ENCODE data around the gene BRCC3. TPM values are rescaled to one million over a fixed set of nuclear protein-coding genes. Genes with fewer than 3 reads are reported as not detected.

The BRCC3 gene
- total and polyA plus RNA-seq, 4 donors = 7.8 to 12.2 (median 10.1) TPM

DNA sequence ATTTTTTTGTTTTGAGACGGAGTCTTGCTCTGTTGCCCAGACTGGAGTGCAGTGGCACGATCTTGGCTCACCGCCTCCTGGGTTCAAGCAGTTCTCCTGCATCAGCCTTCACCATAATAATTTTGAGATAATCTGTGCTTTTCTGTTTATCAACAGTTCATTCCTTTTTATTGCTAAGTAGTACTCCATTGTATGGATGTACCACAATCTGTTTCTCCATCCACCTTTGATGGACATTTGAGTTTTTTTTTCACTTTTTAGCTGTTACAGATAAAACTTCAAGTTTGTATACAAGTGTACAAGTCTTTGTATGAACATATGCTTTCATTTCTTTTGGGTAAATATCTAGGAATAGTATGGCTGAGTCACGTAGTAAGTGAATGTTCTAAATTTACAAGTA is 35.6 kb upstream of the BRCC3 start:
- Histone ChIP-seq H3K9me3 (ENCODE audit: control insufficient read depth in 4 of 4, low read length in 3 of 4) (peaks cover 0 to 4% (median 0%) of the 10 kb centered on the region in 4 donors), H3K4me3 (ENCODE audit: low read depth in 1 of 3, low read length in 3 of 3) (no peak overlapping the region), H3K9ac (ENCODE audit: low read depth in 1 of 2, low read length in 2 of 2) (no peak overlapping the region), H3K4me1 (ENCODE audit: control insufficient read depth in 4 of 4, insufficient read depth in 4 of 4, low read length in 3 of 4) (no peaks in the 10 kb centered on the region), H3K36me3 (ENCODE audit: control insufficient read depth in 4 of 4, insufficient read depth in 3 of 4, low read depth in 1 of 4, low read length in 3 of 4) (peaks cover 0 to 3% (median 1%) of the 10 kb centered on the region in 4 donors), H3K27ac (ENCODE audit: low read depth in 1 of 2, low read length in 2 of 2) (no peak overlapping the region), H3K27me3 (ENCODE audit: control insufficient read depth in 4 of 4, insufficient read depth in 4 of 4, low read length in 3 of 4) (no peaks in the 10 kb centered on the region)
- TF ChIP-seq YY1 (IDR thresholded peaks at IDR 0.05) (no peak), EGR1 (IDR thresholded peaks at IDR 0.05; ENCODE audit: low read depth in 2 of 2) (no peak), HNF4A (conservative IDR thresholded peaks at IDR 0.05) (no peak), FOXA1 (IDR thresholded peaks at IDR 0.05) (no peak), RXRA (IDR thresholded peaks at IDR 0.05) (no peak), FOXA2 (IDR thresholded peaks at IDR 0.05) (no peak), JUND (IDR thresholded peaks at IDR 0.05) (no peak), TAF1 (conservative IDR thresholded peaks at IDR 0.05) (no peak), RAD21 (IDR thresholded peaks at IDR 0.05) (no peak), SP1 (IDR thresholded peaks at IDR 0.05) (no peak), NR2F2 (IDR thresholded peaks at IDR 0.05) (no peak), GABPA (IDR thresholded peaks at IDR 0.05 in 1 of 2, conservative IDR thresholded peaks at IDR 0.05 in 1 of 2) (no peak)
- TF ChIP-seq, protein P1, sequence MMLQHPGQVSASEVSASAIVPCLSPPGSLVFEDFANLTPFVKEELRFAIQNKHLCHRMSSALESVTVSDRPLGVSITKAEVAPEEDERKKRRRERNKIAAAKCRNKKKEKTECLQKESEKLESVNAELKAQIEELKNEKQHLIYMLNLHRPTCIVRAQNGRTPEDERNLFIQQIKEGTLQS (IDR thresholded peaks at IDR 0.05) = no peak
- TF ChIP-seq, protein P2, sequence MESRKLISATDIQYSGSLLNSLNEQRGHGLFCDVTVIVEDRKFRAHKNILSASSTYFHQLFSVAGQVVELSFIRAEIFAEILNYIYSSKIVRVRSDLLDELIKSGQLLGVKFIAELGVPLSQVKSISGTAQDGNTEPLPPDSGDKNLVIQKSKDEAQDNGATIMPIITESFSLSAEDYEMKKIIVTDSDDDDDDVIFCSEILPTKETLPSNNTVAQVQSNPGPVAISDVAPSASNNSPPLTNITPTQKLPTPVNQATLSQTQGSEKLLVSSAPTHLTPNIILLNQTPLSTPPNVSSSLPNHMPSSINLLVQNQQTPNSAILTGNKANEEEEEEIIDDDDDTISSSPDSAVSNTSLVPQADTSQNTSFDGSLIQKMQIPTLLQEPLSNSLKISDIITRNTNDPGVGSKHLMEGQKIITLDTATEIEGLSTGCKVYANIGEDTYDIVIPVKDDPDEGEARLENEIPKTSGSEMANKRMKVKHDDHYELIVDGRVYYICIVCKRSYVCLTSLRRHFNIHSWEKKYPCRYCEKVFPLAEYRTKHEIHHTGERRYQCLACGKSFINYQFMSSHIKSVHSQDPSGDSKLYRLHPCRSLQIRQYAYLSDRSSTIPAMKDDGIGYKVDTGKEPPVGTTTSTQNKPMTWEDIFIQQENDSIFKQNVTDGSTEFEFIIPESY (IDR thresholded peaks at IDR 0.05) = no peak
- TF ChIP-seq, protein P3, sequence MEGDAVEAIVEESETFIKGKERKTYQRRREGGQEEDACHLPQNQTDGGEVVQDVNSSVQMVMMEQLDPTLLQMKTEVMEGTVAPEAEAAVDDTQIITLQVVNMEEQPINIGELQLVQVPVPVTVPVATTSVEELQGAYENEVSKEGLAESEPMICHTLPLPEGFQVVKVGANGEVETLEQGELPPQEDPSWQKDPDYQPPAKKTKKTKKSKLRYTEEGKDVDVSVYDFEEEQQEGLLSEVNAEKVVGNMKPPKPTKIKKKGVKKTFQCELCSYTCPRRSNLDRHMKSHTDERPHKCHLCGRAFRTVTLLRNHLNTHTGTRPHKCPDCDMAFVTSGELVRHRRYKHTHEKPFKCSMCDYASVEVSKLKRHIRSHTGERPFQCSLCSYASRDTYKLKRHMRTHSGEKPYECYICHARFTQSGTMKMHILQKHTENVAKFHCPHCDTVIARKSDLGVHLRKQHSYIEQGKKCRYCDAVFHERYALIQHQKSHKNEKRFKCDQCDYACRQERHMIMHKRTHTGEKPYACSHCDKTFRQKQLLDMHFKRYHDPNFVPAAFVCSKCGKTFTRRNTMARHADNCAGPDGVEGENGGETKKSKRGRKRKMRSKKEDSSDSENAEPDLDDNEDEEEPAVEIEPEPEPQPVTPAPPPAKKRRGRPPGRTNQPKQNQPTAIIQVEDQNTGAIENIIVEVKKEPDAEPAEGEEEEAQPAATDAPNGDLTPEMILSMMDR (IDR thresholded peaks at IDR 0.05; ENCODE audit: low read depth, low read length, missing input control) = no peak
- TF ChIP-seq, protein P4, sequence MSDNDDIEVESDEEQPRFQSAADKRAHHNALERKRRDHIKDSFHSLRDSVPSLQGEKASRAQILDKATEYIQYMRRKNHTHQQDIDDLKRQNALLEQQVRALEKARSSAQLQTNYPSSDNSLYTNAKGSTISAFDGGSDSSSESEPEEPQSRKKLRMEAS (IDR thresholded peaks at IDR 0.05) = no peak
- DNase-seq (ENCODE audit: low spot score) = no peak
- 100% methylated on average over 4 of the region's 4 CpGs for WGBS

DNA sequence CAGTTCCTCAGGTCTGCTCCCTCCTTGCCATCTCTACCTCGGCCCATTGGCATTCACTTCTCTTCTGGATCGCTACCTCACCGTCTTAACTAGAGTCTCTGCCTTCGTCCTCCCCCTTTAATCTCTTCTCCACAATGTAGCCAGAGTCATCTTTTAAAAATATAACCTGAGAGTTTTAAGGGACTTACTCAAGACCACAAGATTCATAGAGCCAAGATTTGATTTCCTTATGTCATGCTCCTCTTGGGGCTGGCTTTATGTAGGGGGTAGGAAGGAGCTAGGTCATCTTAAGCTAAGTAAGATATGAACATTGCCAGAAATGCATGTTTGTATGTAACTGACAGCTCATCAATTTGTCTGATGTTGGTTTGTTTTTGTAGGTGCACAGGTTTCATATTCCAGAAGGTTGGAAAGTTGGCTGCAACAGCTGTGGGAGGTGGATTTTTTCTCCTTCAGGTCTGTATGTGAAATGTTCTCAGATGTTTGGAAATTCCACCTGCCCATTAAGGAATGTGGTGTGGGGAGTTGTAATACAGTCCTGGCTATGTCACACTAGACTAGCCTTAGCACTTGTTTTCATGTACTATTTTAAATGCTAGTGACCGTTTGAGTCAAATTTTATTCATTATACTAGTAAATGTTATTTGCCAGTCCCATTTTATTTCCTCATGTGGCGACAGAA is 25.0 kb upstream of the BRCC3 start:
- H3K4me1 ChIP-seq (ENCODE audit: control insufficient read depth in 4 of 4, insufficient read depth in 4 of 4, low read length in 3 of 4) = peaks cover 0 to 4% (median 2%) of the 10 kb centered on the region in 4 donors
- TF ChIP-seq, protein P4 (IDR thresholded peaks at IDR 0.05) = no peak
- TF ChIP-seq, protein P2 (IDR thresholded peaks at IDR 0.05) = no peak
- TF ChIP-seq FOXA1 (IDR thresholded peaks at IDR 0.05) (no peak), EGR1 (IDR thresholded peaks at IDR 0.05; ENCODE audit: low read depth in 2 of 2) (no peak), HNF4A (conservative IDR thresholded peaks at IDR 0.05) (no peak), YY1 (IDR thresholded peaks at IDR 0.05) (no peak), GABPA (IDR thresholded peaks at IDR 0.05 in 1 of 2, conservative IDR thresholded peaks at IDR 0.05 in 1 of 2) (no peak)
- TF ChIP-seq, protein P3 (IDR thresholded peaks at IDR 0.05; ENCODE audit: low read depth, low read length, missing input control) = no peak
- H3K9ac ChIP-seq (ENCODE audit: low read depth in 1 of 2, low read length in 2 of 2) = no peak overlapping the region
- no peaks in the 10 kb centered on the region for H3K9me3 ChIP-seq (ENCODE audit: control insufficient read depth in 4 of 4, low read length in 3 of 4)
- H3K4me3 ChIP-seq (ENCODE audit: low read depth in 1 of 3, low read length in 3 of 3) = no peak overlapping the region
- no peak for DNase-seq (ENCODE audit: low spot score)
- H3K27me3 ChIP-seq (ENCODE audit: control insufficient read depth in 4 of 4, insufficient read depth in 4 of 4, low read length in 3 of 4) = no peaks in the 10 kb centered on the region
- no peak overlapping the region for H3K27ac ChIP-seq (ENCODE audit: low read depth in 1 of 2, low read length in 2 of 2)
- peaks cover 0 to 3% (median 0%) of the 10 kb centered on the region in 4 donors for H3K36me3 ChIP-seq (ENCODE audit: control insufficient read depth in 4 of 4, insufficient read depth in 3 of 4, low read depth in 1 of 4, low read length in 3 of 4)
- 93% methylated on average over 6 of the region's 6 CpGs for WGBS

All from liver (tissue), 9 donors.